PC-9 (cell line): ENCODE results near the gene ETS2. TPM values are rescaled to one million over a fixed set of nuclear protein-coding genes. Genes with fewer than 3 reads are reported as not detected.

ENCODE experiments used
- BruUV-seq: library from RNA; stranded (reverse); fragments of 400-500 nt; replicated peaks from 2 replicates; lab custom pipeline; 2021; lab: Mats Ljungman, UMichigan
- CTCF ChIA-PET: fragments of 300-600 bp; sonication (Branson Sonifier 250); formaldehyde crosslinking; loops from one replicate; lab custom pipeline; 2022; ENCODE audit warnings: antibody characterized with exemption; lab: Charles Lee
- POLR2A ChIA-PET: fragments of 300-600 bp; sonication (Branson Sonifier 250); formaldehyde crosslinking; loops from one replicate; lab custom pipeline; 2022; ENCODE audit warnings: antibody characterized with exemption; ENCODE audit not compliant: unreplicated experiment; lab: Charles Lee
- DNase-seq, 2 experiments: peaks; one replicate each; pipeline versions ENCODE4 v3.0.0 to v3.0.0-alpha.2; 2015 to 2022; ENCODE audit warnings: mixed read lengths in 1 of 2
- H2AFZ ChIP-seq: fragments of 200-600 bp; sonication (generic); 2 replicates; pipeline ENCODE4 v1.8.1; 2017; ENCODE audit warnings: antibody characterized with exemption
- H3F3A ChIP-seq: fragments of 200-600 bp; sonication (generic); 2 replicates; pipeline ENCODE4 v1.8.1; 2017; ENCODE audit warnings: antibody characterized with exemption, mild to moderate bottlenecking, low read depth; ENCODE audit not compliant: insufficient read depth
- H3K27ac ChIP-seq: fragments of 200-600 bp; sonication (generic); 2 replicates; pipeline ENCODE4 v1.6.1; 2016; ENCODE audit warnings: mixed run types
- H3K27me3 ChIP-seq: fragments of 200-600 bp; sonication (generic); 2 replicates; pipeline ENCODE4 v1.6.1; 2016; ENCODE audit warnings: low read depth, mixed run types; ENCODE audit not compliant: insufficient read depth
- H3K36me3 ChIP-seq: fragments of 200-600 bp; sonication (generic); 2 replicates; pipeline ENCODE4 v1.6.1; 2016; ENCODE audit warnings: low read depth, mixed run types
- H3K4me1 ChIP-seq: fragments of 200-600 bp; sonication (generic); replicated peaks from 2 replicates; pipeline ENCODE4 v1.6.1; 2016; ENCODE audit warnings: mixed run types; ENCODE audit not compliant: insufficient read depth
- H3K4me2 ChIP-seq: fragments of 200-600 bp; sonication (generic); 2 replicates; pipeline ENCODE4 v1.6.1; 2017; ENCODE audit warnings: mixed run types
- H3K4me3 ChIP-seq: fragments of 200-600 bp; sonication (generic); 2 replicates; pipeline ENCODE4 v1.6.1; 2016; ENCODE audit warnings: mixed run types
- H3K79me2 ChIP-seq: fragments of 200-600 bp; sonication (generic); 2 replicates; pipeline ENCODE4 v1.6.1; 2017; ENCODE audit warnings: low read depth, mixed run types
- H3K9me2 ChIP-seq: fragments of 200-600 bp; sonication (generic); 2 replicates; pipeline ENCODE4 v1.8.1; 2017; ENCODE audit warnings: mild to moderate bottlenecking; ENCODE audit not compliant: insufficient read depth
- H3K9me3 ChIP-seq: fragments of 200-600 bp; sonication (generic); 2 replicates; pipeline ENCODE4 v1.8.1; 2016; ENCODE audit warnings: low read depth; ENCODE audit not compliant: insufficient read depth
- H4K20me1 ChIP-seq: fragments of 200-600 bp; sonication (generic); 2 replicates; pipeline ENCODE4 v1.8.1; 2017; ENCODE audit not compliant: insufficient read depth
- EZH2 ChIP-seq: fragments of 200-600 bp; sonication (generic); IDR thresholded peaks from 2 replicates; pipeline ENCODE4 v1.8.0; 2017; ENCODE audit warnings: antibody characterized with exemption, low read depth
- intact Hi-C: fragments of 100-400 bp; cut with micrococcal nuclease; formaldehyde crosslinking; loops from one replicate; pipeline ENCODE4 v1.10.0; 2022; ENCODE audit not compliant: unreplicated experiment
- total RNA-seq: library from RNA; stranded (reverse); gene quantifications from 2 replicates; pipeline ENCODE4 v1.2.3, GENCODE V29; 2021
- TF ChIP-seq, protein P1 (sequence below): fragments of 200-600 bp; sonication (generic); conservative IDR thresholded peaks from 2 replicates; pipeline ENCODE4 v1.6.1; 2017; ENCODE audit warnings: mixed run types, antibody characterized with exemption, mild to moderate bottlenecking, moderate library complexity

ETS2 gene
- total RNA-seq, 1 experiment from 2014 or later = 20.4 TPM

DNA sequence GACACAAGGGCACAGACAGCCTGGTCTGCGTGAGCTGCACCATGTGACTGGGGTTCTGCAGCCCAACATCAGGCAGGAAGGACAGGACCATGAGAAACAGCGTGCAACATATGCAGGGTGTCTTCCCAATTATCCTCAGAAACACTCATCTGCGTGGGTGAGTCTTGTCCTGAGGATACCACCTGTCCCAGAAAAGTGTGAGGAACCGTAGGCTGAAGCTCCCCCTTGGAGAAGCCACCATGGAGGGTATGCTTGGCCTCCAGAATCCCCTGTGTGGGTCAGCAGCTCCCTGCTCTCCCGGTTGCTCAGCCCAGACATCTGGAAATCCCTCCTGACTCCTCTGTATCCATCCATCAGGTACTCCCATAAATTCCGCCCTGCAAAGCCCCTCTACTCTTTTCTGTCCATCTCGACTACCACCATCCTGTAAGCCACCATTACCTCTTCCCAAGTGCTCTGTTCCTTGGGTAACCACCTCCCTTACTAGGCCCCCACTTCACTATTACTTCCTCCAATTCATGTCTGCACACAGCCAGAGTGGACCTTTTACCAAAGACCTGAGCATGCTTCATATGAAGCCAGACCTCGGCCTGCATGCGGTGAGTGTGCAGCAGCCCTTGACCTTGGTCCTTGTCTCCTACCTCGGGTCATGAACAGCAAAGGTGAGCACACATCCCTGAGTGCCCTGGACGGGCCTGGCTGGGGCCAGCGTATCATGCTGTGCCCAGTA, 33.0 kb downstream of the ETS2 start:
- peaks cover 17% of the 10 kb centered on the region for H3F3A ChIP-seq
- no peaks in the 10 kb centered on the region for H3K9me3 ChIP-seq
- H3K36me3 ChIP-seq = no peaks in the 10 kb centered on the region
- H3K4me3 ChIP-seq = no peak overlapping the region
- no peak overlapping the region for H2AFZ ChIP-seq
- intact Hi-C loops = loop anchor here (5.0 kb wide), 2 partner anchors 74 to 184 kb away; no protein-coding TSS in a partner anchor
- H4K20me1 ChIP-seq = no peaks in the 10 kb centered on the region
- peaks cover 23% of the 10 kb centered on the region for H3K4me1 ChIP-seq
- H3K27ac ChIP-seq = peak overlapping the region; percentile 99
- TF ChIP-seq EZH2 = no peak
- TF ChIP-seq, protein P1, sequence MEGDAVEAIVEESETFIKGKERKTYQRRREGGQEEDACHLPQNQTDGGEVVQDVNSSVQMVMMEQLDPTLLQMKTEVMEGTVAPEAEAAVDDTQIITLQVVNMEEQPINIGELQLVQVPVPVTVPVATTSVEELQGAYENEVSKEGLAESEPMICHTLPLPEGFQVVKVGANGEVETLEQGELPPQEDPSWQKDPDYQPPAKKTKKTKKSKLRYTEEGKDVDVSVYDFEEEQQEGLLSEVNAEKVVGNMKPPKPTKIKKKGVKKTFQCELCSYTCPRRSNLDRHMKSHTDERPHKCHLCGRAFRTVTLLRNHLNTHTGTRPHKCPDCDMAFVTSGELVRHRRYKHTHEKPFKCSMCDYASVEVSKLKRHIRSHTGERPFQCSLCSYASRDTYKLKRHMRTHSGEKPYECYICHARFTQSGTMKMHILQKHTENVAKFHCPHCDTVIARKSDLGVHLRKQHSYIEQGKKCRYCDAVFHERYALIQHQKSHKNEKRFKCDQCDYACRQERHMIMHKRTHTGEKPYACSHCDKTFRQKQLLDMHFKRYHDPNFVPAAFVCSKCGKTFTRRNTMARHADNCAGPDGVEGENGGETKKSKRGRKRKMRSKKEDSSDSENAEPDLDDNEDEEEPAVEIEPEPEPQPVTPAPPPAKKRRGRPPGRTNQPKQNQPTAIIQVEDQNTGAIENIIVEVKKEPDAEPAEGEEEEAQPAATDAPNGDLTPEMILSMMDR = no peak
- H3K79me2 ChIP-seq = no peaks in the 10 kb centered on the region
- no peaks in the 10 kb centered on the region for H3K9me2 ChIP-seq
- ChIA-PET CTCF (interaction anchor here (0.6 to 0.7 kb wide), 2 partner anchors 127 to 135 kb away, joined by 3 read pairs; no protein-coding TSS in a partner anchor), POLR2A (interaction anchor here (0.6 kb wide), 1 partner anchor 19 kb away, joined by 5 read pairs; no protein-coding TSS in a partner anchor)
- H3K4me2 ChIP-seq = peak overlapping the region; percentile 68
- no TSS peak for BruUV-seq
- no peak for DNase-seq
- H3K27me3 ChIP-seq = no peaks in the 10 kb centered on the region

DNA sequence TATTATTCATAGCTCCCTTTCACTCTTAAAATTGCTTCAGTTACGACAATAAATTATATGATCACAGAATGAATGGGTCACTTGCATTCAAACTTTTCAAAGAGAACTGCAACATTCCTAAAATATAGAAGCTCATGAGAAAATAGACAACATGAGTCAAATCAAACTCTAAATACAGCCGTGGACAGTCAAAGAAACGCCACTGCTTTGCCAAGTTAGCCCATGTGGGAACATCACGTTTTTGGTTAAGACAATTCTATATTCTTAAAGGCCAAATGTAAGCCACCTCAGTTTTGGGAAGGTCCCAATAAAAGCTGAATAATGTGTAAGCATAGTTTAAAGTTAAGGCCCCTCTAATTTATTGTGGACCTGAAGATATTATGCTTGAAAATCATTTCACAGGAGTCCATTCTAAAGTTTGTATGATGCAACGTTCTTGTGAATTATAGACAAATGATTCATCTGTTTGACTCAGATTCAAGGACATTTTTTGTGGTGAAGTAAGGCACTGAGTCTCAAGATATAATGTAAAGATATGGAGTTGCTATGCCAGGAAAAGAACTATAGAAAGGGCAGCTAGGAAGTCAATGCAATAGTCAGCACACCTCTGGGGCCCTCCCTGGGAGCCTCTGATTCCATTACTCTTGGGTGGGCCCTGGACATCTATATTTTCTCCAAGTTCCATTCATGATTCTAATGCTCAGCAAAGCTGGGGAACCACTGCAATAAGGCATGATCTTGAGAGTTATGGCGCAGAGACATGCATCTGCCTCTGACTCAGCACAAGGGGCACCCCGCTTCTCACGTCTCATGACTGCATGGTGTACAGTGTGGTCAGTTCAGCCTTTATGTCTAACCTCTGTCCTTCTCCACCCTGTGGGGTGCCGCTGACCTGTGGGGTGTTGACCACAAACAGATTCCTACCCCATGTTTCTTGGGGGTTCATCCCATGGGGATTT, 33.9 kb downstream of the ETS2 start:
- Histone ChIP-seq H3F3A (peaks cover 17% of the 10 kb centered on the region), H3K4me2 (peak overlapping the region; percentile 68), H3K36me3 (no peaks in the 10 kb centered on the region), H3K9me2 (no peaks in the 10 kb centered on the region), H3K9me3 (no peaks in the 10 kb centered on the region), H3K79me2 (no peaks in the 10 kb centered on the region), H4K20me1 (no peaks in the 10 kb centered on the region), H2AFZ (peak overlapping the region; percentile 74; the same call in 1 of the 2 replicates), H3K27me3 (no peaks in the 10 kb centered on the region), H3K4me3 (no peak overlapping the region), H3K4me1 (peaks cover 23% of the 10 kb centered on the region), H3K27ac (peak overlapping the region; percentile 99)
- DNase-seq = peak; percentile 61 to 90
- intact Hi-C loops = loop anchor here (5.0 kb wide), 2 partner anchors 73 to 183 kb away; no protein-coding TSS in a partner anchor
- no peak for TF ChIP-seq EZH2
- TF ChIP-seq, protein P1 = no peak
- POLR2A ChIA-PET = interaction anchor here (0.6 kb wide), 1 partner anchor 20 kb away, joined by 5 read pairs; no protein-coding TSS in a partner anchor
- BruUV-seq = TSS peak; percentile 24
- CTCF ChIA-PET = interaction anchor here (0.7 kb wide), 1 partner anchor 127 kb away, joined by 3 read pairs; no protein-coding TSS in a partner anchor
